Rectal smooth muscle tissue (tissue), 1 donor: ENCODE results near the gene TMEM187.

Source experiments
- H3K27ac ChIP-seq: one replicate; pipeline ENCODE4 v1.7.0; 2013; ENCODE audit warnings: low read depth, low read length, inconsistent platforms
- H3K27me3 ChIP-seq: one replicate; pipeline ENCODE4 v1.7.0; 2013; ENCODE audit warnings: low read length; ENCODE audit not compliant: control insufficient read depth, insufficient read depth
- H3K36me3 ChIP-seq: one replicate; pipeline ENCODE4 v1.7.0; 2013; ENCODE audit warnings: low read length; ENCODE audit not compliant: control insufficient read depth, insufficient read depth
- H3K4me1 ChIP-seq: one replicate; pipeline ENCODE4 v1.7.0; 2013; ENCODE audit warnings: low read length; ENCODE audit not compliant: control insufficient read depth, insufficient read depth
- H3K4me3 ChIP-seq: one replicate; pipeline ENCODE4 v1.7.0; 2013; ENCODE audit warnings: low read length
- H3K9ac ChIP-seq: one replicate; pipeline ENCODE4 v1.7.0; 2013; ENCODE audit warnings: low read length

TMEM187 gene

DNA sequence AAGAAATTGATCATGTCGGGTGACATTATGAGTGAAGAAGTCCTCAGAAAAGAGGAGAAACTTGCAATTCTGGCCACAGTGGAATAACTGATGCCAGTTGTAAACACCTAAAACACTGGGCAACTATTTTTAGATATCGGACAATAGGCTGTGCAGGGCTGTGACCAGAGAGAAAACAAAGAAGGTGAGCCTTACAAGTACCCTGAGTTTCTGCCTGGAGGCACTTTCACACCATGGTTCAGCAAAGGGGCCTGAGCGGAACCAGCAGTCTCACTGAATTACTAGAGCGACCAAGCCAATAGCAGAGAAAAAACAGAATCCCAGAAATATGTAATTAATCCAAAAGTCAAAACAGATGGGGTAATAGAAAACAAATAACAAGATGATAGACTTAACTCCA, 36.0 kb downstream of the TMEM187 start:
- Histone ChIP-seq H3K4me1 (no peaks in the 10 kb centered on the region), H3K9ac (no peak overlapping the region), H3K27me3 (peaks cover 7% of the 10 kb centered on the region), H3K27ac (no peak overlapping the region), H3K36me3 (peaks cover 4% of the 10 kb centered on the region), H3K4me3 (no peak overlapping the region)

DNA sequence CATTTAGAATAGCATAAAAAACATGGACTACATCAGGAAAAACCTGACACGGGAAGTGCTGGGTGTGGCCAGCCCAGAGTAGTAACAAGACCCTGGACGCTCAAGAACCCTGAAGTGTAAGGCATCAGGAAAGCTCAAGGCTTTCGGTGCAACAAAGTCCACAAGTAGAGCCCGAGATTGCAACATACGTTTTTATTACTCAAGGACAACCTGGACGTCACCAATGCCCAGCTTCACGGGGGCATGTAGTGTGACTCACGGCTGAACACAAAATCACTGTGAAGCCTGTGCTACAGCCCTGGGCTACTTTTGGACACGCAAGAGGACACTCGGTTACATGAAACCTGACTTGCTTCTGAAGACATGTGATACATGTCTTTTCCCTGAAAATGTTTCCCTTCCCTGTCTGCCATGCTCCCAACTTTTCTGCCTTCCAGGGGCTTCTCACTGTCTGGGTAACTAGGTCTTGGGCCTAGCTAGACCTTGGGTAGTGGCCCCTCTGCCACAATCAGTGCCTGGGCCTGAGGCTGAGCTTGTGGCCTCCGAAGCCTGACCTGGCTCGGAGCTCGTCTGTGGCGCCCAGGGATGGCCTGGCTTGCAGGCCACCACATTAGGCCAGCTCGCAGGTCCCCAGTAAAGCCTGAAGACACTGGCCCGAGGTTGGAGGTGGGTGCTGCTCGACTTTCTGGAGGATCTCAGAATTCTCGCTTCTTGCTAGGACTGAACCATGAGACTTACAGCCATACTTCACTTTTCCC, 38.0 kb downstream of the TMEM187 start:
- Histone ChIP-seq H3K36me3 (peaks cover 4% of the 10 kb centered on the region), H3K9ac (no peak overlapping the region), H3K27me3 (peaks cover 7% of the 10 kb centered on the region), H3K4me3 (no peak overlapping the region), H3K27ac (no peak overlapping the region), H3K4me1 (no peaks in the 10 kb centered on the region)

- no peak overlapping the region for H3K27ac ChIP-seq
- peaks cover 4% of the 10 kb centered on the region for H3K27me3 ChIP-seq
- no peaks in the 10 kb centered on the region for H3K4me1 ChIP-seq
- H3K9ac ChIP-seq: no peak overlapping the region
- no peak overlapping the region for H3K4me3 ChIP-seq
- H3K36me3 ChIP-seq: peaks cover 4% of the 10 kb centered on the region
These were observed 39.1 kb downstream of the TMEM187 start for GRCh38 chrX:154011376-154012335.

GRCh38 chrX:154012336-154012991, 39.9 kb downstream of the TMEM187 start:
- no peaks in the 10 kb centered on the region for H3K4me1 ChIP-seq
- no peak overlapping the region for H3K4me3 ChIP-seq
- H3K36me3 ChIP-seq: peaks cover 4% of the 10 kb centered on the region
- H3K9ac ChIP-seq: no peak overlapping the region
- H3K27me3 ChIP-seq: peaks cover 4% of the 10 kb centered on the region
- H3K27ac ChIP-seq: no peak overlapping the region

DNA sequence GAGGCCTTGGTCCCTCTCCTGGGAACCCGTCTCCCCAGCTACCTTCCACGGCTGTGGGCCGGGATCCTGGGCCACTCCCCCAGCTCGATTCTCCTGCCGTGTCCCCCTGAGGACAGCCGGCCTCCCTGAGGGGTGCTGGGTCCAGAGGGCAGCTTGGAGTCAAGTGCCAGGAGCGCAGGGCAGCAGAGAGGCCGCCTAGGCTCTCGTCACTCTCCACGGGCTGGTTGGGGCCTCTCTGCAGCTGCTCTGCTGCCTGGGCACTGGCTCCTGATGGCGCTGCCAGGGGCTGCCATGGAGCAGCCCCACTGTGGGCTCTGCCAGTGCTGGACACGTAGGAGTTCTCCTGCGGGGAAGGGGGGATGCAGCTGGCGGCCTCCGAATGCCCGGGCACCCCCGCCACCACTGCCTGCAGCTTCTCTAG, 40.5 kb downstream of the TMEM187 start:
- no peaks in the 10 kb centered on the region for H3K4me1 ChIP-seq
- no peak overlapping the region for H3K4me3 ChIP-seq
- H3K27me3 ChIP-seq: peaks cover 4% of the 10 kb centered on the region
- peaks cover 4% of the 10 kb centered on the region for H3K36me3 ChIP-seq
- no peak overlapping the region for H3K9ac ChIP-seq
- H3K27ac ChIP-seq: no peak overlapping the region

GRCh38 chrX:154013614-154014360, 41.2 kb downstream of the TMEM187 start:
- H3K4me3 ChIP-seq: no peak overlapping the region
- H3K27ac ChIP-seq: no peak overlapping the region
- H3K9ac ChIP-seq: no peak overlapping the region
- H3K4me1 ChIP-seq: no peaks in the 10 kb centered on the region
- peaks cover 4% of the 10 kb centered on the region for H3K27me3 ChIP-seq
- peaks cover 4% of the 10 kb centered on the region for H3K36me3 ChIP-seq

DNA sequence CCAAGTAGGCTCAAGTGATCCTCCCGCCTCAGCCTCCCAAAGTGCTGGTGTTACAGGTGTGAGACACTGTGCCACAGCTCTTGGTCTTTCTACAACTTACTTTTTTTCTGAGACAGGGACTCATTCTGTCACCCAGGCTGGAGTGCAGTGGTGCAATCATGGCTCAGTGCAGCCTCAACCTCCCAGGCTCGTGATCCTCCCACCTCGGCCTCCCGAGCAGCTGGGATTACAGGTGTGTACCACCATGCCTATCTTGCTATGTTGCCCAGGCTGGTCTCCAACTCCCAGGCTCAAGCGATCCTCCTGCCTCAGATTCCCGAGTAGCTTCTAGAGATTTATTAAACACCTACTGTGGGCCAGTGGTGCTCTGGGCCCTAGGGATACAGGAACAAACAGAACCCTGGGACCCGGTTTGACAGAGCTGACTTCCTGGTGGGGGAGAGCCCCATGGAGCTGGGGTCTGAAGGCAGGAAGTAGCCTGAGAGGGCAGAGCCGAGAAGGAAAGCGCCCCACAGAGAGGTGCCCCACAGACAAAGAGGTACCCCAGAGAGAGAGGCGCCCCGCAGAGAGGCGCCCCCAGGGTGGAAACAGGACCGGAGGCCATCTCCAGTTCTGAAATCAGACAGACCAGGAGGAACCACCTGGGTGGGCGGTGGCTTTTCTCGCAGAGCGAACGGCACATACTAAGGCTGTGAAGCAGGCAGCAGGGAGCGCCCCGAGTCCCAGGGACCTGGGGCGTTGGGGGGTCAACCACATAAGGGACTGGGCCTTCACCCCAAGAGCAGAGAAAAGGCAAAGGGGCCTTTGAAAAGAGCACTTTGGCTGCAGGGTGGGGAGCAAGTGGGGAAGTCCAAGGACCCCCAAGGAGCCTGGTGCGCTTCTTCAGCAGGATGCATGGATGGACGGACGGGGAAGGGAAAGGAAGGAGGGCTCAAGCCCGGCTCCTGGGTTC, 42.2 kb downstream of the TMEM187 start:
- Histone ChIP-seq H3K27me3 (peaks cover 4% of the 10 kb centered on the region), H3K4me1 (no peaks in the 10 kb centered on the region), H3K4me3 (no peak overlapping the region), H3K36me3 (peaks cover 4% of the 10 kb centered on the region), H3K27ac (no peak overlapping the region), H3K9ac (no peak overlapping the region)

- Histone ChIP-seq H3K36me3 (peaks cover 4% of the 10 kb centered on the region), H3K27ac (no peak overlapping the region), H3K4me1 (no peaks in the 10 kb centered on the region), H3K9ac (no peak overlapping the region), H3K4me3 (no peak overlapping the region), H3K27me3 (peaks cover 6% of the 10 kb centered on the region)
These were observed 43.2 kb downstream of the TMEM187 start for GRCh38 chrX:154015581-154016264.

DNA sequence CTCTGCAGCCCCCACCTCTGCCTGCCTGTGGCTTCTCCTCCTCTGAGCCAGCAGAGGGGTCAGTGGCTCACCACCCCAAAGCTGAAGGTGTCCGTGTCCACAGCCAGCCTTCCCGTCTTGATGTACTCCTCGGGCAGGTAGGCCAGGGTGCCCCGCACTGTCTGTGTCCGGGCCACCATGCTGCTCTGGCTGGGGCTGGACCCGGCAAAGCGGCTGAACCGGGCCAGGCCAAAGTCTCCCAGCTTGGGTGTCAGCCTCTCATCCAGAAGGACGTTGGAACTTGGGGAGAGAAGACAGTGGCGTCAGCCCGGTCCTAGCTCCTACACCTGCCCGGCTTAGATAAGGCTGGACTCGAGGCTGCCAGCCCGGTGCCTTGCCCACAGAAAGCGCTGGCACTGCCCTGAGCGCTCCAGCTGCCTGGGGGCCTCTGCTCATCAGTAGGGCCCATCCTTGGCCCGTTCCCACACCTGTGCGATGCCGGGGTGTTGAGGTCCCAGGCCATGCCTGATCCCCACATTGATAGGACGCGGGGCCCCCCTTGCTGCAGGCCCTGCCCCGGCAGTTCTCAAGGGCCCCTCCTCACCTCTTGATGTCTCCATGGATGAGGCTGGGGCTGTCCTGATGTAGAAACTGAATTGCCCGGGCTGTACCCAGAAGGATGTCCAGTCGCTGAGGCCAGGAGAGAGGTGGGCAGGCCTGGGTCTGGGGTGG, 44.0 kb downstream of the TMEM187 start:
- H3K27ac ChIP-seq: no peak overlapping the region
- H3K9ac ChIP-seq: no peak overlapping the region
- H3K36me3 ChIP-seq: peaks cover 2% of the 10 kb centered on the region
- H3K4me3 ChIP-seq: no peak overlapping the region
- peaks cover 6% of the 10 kb centered on the region for H3K27me3 ChIP-seq
- no peaks in the 10 kb centered on the region for H3K4me1 ChIP-seq

DNA sequence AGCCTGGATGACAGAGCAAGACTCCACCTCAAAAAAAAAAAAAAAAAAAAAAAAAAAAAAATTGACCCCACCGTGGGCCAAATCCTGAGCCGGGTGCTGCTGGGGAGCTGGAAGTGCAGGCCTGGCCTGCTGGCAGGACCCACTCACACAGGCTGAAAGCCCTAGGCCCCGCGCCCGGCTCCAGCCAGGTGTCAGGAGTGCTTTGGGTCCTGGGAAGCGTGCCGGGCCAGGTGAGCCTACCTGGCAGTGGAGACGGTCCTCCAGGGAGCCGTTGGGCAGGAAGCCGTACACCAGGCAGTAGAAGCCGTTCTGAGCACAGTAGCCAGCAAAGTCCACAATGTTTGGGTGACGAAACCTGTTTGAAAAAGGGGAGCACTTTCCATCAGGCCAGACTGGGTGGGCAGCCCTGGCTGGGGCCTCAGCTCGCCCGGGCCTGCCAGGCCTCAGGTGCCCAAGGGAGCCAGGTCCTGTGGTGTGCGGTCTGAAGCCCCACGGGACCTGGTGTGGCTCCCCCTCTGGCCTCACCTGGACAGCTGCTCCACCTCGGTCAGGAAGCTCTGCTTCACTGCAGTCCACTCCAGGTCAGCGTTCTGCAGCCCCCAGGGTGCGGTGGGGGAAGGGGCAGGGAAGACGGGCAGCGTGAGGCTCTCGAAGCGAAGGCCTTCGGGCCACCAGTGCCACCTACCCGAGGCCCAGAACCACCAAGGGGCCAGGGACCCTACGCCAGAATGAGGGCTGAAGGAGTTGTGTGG, 45.4 kb downstream of the TMEM187 start:
- no peak overlapping the region for H3K27ac ChIP-seq
- H3K36me3 ChIP-seq: no peaks in the 10 kb centered on the region
- no peak overlapping the region for H3K4me3 ChIP-seq
- H3K27me3 ChIP-seq: peaks cover 2% of the 10 kb centered on the region
- no peaks in the 10 kb centered on the region for H3K4me1 ChIP-seq
- H3K9ac ChIP-seq: no peak overlapping the region
